Left lobe of liver (tissue), 2 donors: ENCODE measurements around the gene TBC1D7. TPM values are rescaled to one million over a fixed set of nuclear protein-coding genes. Genes with fewer than 3 reads are reported as not detected.

Experiments used
- ATAC-seq: fragments of 200-7000 bp; cut with Tn5 transposase; one replicate; pipeline ENCODE4 v1.9.1; 2020; ENCODE audit warnings: mild to moderate bottlenecking, moderate library complexity
- DNase-seq: peaks from one replicate; pipeline ENCODE4 v3.0.0-alpha.2; 2020; ENCODE audit warnings: low spot score
- total RNA-seq: library from RNA; stranded (reverse); gene quantifications from one replicate; pipeline ENCODE4 v1.2.1, GENCODE V29; 2021
- donor health status: DM: no; HTN: no; CAD: no; lungs with moderate emphysema.
- donor health status: DM: no; HTN: yes; CAD: no.

The TBC1D7 gene
- total RNA-seq, 1 donor from 2014 or later: 10.4 TPM

GRCh38 chr6:13296536-13296997 lies 31.8 kb downstream of the TBC1D7 start:
- DNase-seq: no peak
- no peak for ATAC-seq

GRCh38 chr6:13295576-13295975 lies 32.8 kb downstream of the TBC1D7 start:
- ATAC-seq (no peak), DNase-seq (no peak)

- ATAC-seq (no peak), DNase-seq (no peak)
These were observed 33.8 kb downstream of the TBC1D7 start for GRCh38 chr6:13294499-13295069.

GRCh38 chr6:13292774-13293173 lies 35.6 kb downstream of the TBC1D7 start:
- DNase-seq: peak; percentile 38

GRCh38 chr6:13290335-13290734 lies 38.0 kb downstream of the TBC1D7 start:
- DNase-seq (peak; percentile 2), ATAC-seq (no peak)

More at GRCh38 chr6:13292774-13293173, 35.6 kb downstream of the TBC1D7 start:
- no peak for ATAC-seq

- DNase-seq: peak; percentile 58
- ATAC-seq: peak; percentile 86
These were observed 38.5 kb downstream of the TBC1D7 start for GRCh38 chr6:13289789-13290318.

- peak; percentile 35 for DNase-seq
- ATAC-seq: no peak
These were observed 39.4 kb downstream of the TBC1D7 start for GRCh38 chr6:13288969-13289391.

GRCh38 chr6:13288481-13288880 lies 39.9 kb downstream of the TBC1D7 start:
- ATAC-seq (no peak), DNase-seq (peak; percentile 39)

GRCh38 chr6:13287104-13287503 lies 41.2 kb downstream of the TBC1D7 start:
- ATAC-seq: no peak

GRCh38 chr6:13286181-13286580 lies 42.2 kb downstream of the TBC1D7 start:
- DNase-seq (no peak), ATAC-seq (no peak)

More at GRCh38 chr6:13287104-13287503, 41.2 kb downstream of the TBC1D7 start:
- peak; percentile 37 for DNase-seq

- DNase-seq: no peak
- no peak for ATAC-seq
These were observed 42.6 kb downstream of the TBC1D7 start for GRCh38 chr6:13285705-13286104.

GRCh38 chr6:13284646-13285045 lies 43.7 kb downstream of the TBC1D7 start:
- DNase-seq (no peak), ATAC-seq (no peak)

- DNase-seq: no peak
- no peak for ATAC-seq
These were observed 45.0 kb downstream of the TBC1D7 start for GRCh38 chr6:13283331-13283730.

- ATAC-seq: no peak
These were observed 45.8 kb downstream of the TBC1D7 start for GRCh38 chr6:13282393-13283069.

GRCh38 chr6:13281686-13282085 lies 46.7 kb downstream of the TBC1D7 start:
- DNase-seq: no peak
- ATAC-seq: no peak

More at GRCh38 chr6:13282393-13283069, 45.8 kb downstream of the TBC1D7 start:
- DNase-seq: no peak

- no peak for ATAC-seq
- no peak for DNase-seq
These were observed 48.1 kb downstream of the TBC1D7 start for GRCh38 chr6:13280254-13280653.

- no peak for ATAC-seq
- DNase-seq: no peak
These were observed 49.3 kb downstream of the TBC1D7 start for GRCh38 chr6:13278991-13279390.

GRCh38 chr6:13278164-13278563 lies 50.2 kb downstream of the TBC1D7 start:
- DNase-seq: no peak
- peak; percentile 27 for ATAC-seq

GRCh38 chr6:13277231-13277630 lies 51.1 kb downstream of the TBC1D7 start:
- DNase-seq (no peak), ATAC-seq (no peak)

GRCh38 chr6:13275435-13275989 lies 52.8 kb downstream of the TBC1D7 start:
- no peak for DNase-seq
- no peak for ATAC-seq

GRCh38 chr6:13274707-13275434 lies 53.5 kb downstream of the TBC1D7 start:
- no peak for DNase-seq
- no peak for ATAC-seq
